ENCODE measurements around the gene AK5. TPM values are rescaled to one million over a fixed set of nuclear protein-coding genes. Genes with fewer than 3 reads are reported as not detected.
A peak's percentile ranks its signal among the peaks of the same experiment; 100 is the strongest.

Gene AK5
- total and polyA plus RNA-seq, 2 of the 4 experiments (the other 2 are of a cell fraction), result 22.5 to 25.8 TPM

DNA sequence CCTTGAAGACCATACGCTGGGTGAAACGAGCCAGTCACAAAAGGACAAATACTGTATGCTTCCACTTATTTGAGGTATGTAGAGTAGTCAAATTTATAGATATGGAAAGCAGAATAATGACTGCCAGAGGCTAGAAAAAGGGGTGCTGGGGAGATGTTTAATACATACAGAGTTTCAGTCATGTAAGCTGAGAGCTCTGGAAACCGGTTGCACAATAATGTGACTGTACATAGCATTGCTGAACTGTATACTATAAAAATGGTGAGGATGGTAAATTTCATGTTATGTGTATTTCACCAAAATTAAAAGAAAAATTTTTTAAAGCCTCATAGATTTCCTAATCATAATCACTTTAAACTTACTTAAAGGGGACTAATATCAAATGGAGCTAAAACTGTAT lies 289.8 kb downstream of the AK5 start:
- H3K9ac ChIP-seq (ENCODE audit: low read depth, low read length), result no peak overlapping the region
- H2BK15ac ChIP-seq (ENCODE audit: low read depth, low read length), result no peak overlapping the region
- no peak overlapping the region for H2AK9ac ChIP-seq (replicated peaks; ENCODE audit: low read depth, low read length, poor library complexity)
- no peak overlapping the region for H4K8ac ChIP-seq (ENCODE audit: low read depth in 2 of 2, low read length in 2 of 2)
- BruUV-seq (replicated peaks), result no TSS peak
- WGBS, 2 experiments (ENCODE audit: extremely low coverage in 2 of 2, insufficient read length in 1 of 2), result 100% methylated on average over 1 of the region's 3 CpGs; no CpG with 5 or more reads in 1 of the 2 experiments
- H3K79me1 ChIP-seq (ENCODE audit: low read depth in 1 of 2, low read length in 2 of 2), result peaks cover 3 to 23% of the 10 kb centered on the region in 2 experiments
- DNase-seq (peak; percentile 27), ATAC-seq (ENCODE audit: low read depth) (peak; percentile 57)
- no peak overlapping the region for H3K18ac ChIP-seq (ENCODE audit: low read depth, low read length)
- H4K91ac ChIP-seq (ENCODE audit: insufficient read depth, low read depth, low read length), result no peak overlapping the region
- H2BK20ac ChIP-seq (ENCODE audit: low read depth, low read length), result no peak overlapping the region
- in situ Hi-C loops (cut with MboI; ENCODE audit: low sequenced_read_pairs), result no loop called here
- no peak overlapping the region for H3K4me3 ChIP-seq (ENCODE audit: insufficient read depth, low read depth, low read length)
- H3K36me3 ChIP-seq (ENCODE audit: control insufficient read depth, insufficient read depth, low read length), result peaks cover 29% of the 10 kb centered on the region
- H3K14ac ChIP-seq (replicated peaks; ENCODE audit: low read depth, low read length), result no peak overlapping the region
- no peaks in the 10 kb centered on the region for H3K9me3 ChIP-seq (ENCODE audit: control insufficient read depth, insufficient read depth, low read length)
- H2AK5ac ChIP-seq (ENCODE audit: low read depth, low read length), result no peak overlapping the region
- peak overlapping the region; percentile 50 for H2BK5ac ChIP-seq (ENCODE audit: low read depth, low read length, poor library complexity, severe bottlenecking)
- no peaks in the 10 kb centered on the region for H3K27me3 ChIP-seq (ENCODE audit: control insufficient read depth, insufficient read depth, low read length)
- no peak overlapping the region for H2AFZ ChIP-seq (replicated peaks; ENCODE audit: low read length, poor library complexity)
- dilution Hi-C loops (cut with HindIII; ENCODE audit: low sequenced_read_pairs, unreplicated experiment), result no loop called here
- H3K4me2 ChIP-seq (ENCODE audit: low read depth, low read length), result no peak overlapping the region
- intact Hi-C loops (cut with micrococcal nuclease), result no loop called here
- no peak overlapping the region for H3K4ac ChIP-seq (ENCODE audit: low read depth, low read length)
- TF ChIP-seq, protein P1, sequence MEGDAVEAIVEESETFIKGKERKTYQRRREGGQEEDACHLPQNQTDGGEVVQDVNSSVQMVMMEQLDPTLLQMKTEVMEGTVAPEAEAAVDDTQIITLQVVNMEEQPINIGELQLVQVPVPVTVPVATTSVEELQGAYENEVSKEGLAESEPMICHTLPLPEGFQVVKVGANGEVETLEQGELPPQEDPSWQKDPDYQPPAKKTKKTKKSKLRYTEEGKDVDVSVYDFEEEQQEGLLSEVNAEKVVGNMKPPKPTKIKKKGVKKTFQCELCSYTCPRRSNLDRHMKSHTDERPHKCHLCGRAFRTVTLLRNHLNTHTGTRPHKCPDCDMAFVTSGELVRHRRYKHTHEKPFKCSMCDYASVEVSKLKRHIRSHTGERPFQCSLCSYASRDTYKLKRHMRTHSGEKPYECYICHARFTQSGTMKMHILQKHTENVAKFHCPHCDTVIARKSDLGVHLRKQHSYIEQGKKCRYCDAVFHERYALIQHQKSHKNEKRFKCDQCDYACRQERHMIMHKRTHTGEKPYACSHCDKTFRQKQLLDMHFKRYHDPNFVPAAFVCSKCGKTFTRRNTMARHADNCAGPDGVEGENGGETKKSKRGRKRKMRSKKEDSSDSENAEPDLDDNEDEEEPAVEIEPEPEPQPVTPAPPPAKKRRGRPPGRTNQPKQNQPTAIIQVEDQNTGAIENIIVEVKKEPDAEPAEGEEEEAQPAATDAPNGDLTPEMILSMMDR (conservative IDR thresholded peaks at IDR 0.05; ENCODE audit: low read depth, low read length), result no peak
- TF ChIP-seq CEBPB (IDR thresholded peaks at IDR 0.05; ENCODE audit: low read depth, low read length) (peak; percentile 62), POLR2A (IDR thresholded peaks at IDR 0.05; ENCODE audit: low read depth, low read length) (no peak), CHD1 (IDR thresholded peaks at IDR 0.05; ENCODE audit: low read depth, low read length) (no peak), BHLHE40 (IDR thresholded peaks at IDR 0.05; ENCODE audit: low read depth, low read length) (no peak)
- CTCF ChIA-PET, result no interaction called here
- no peak overlapping the region for H3K56ac ChIP-seq (ENCODE audit: extremely low read depth, insufficient read depth, low read length)
- no peak overlapping the region for H3K23ac ChIP-seq (ENCODE audit: low read depth, low read length)
- no peak overlapping the region for H3K27ac ChIP-seq (ENCODE audit: insufficient read depth, low read length)
- H4K5ac ChIP-seq (ENCODE audit: low read depth, low read length), result no peak overlapping the region
- H3K9me1 ChIP-seq (ENCODE audit: insufficient read depth, low read length), result no peaks in the 10 kb centered on the region
- no peaks in the 10 kb centered on the region for H4K20me1 ChIP-seq (ENCODE audit: insufficient read depth, low read length)
- no peak overlapping the region for H2BK120ac ChIP-seq (ENCODE audit: low read depth, low read length)
- POLR2A ChIA-PET (ENCODE audit: unreplicated experiment), result no interaction called here
- H3K4me1 ChIP-seq (ENCODE audit: control insufficient read depth, insufficient read depth, low read length), result no peaks in the 10 kb centered on the region
